ENCODE results near the gene FASTKD3. TPM values are rescaled to one million over a fixed set of nuclear protein-coding genes. Genes with fewer than 3 reads are reported as not detected.

Gene FASTKD3, protein sequence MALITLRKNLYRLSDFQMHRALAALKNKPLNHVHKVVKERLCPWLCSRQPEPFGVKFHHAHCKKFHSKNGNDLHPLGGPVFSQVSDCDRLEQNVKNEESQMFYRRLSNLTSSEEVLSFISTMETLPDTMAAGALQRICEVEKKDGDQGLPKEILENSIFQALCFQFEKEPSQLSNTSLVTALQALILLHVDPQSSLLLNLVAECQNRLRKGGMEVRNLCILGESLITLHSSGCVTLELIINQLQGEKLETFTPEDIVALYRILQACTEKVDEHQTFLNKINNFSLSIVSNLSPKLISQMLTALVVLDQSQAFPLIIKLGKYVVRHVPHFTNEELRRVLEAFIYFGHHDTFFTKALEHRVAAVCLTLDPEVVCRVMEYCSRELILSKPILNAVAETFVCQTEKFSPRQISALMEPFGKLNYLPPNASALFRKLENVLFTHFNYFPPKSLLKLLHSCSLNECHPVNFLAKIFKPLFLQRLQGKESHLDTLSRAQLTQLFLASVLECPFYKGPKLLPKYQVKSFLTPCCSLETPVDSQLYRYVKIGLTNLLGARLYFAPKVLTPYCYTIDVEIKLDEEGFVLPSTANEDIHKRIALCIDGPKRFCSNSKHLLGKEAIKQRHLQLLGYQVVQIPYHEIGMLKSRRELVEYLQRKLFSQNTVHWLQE
- total RNA-seq (2021; ENCODE audit: unreplicated experiment): 12.0 TPM
- polyA plus RNA-seq (2012): 5.6 and 8.3 TPM in 2 replicates
- Bru-seq, nascent RNA: percentile 73 among the genes with signal in this experiment
- percentile 57 among the genes with signal in this experiment for BruChase-seq, experiment 1, labeled RNA remaining after a 6-hour chase
- BruChase-seq, experiment 2, labeled RNA remaining after a 2-hour chase: percentile 79 among the genes with signal in this experiment
- long read RNA-seq, partial matches to known transcripts: 1 of 16 reads
- long read RNA-seq, other reads (novel, unspliced or antisense): 10 of 16 reads

DNA sequence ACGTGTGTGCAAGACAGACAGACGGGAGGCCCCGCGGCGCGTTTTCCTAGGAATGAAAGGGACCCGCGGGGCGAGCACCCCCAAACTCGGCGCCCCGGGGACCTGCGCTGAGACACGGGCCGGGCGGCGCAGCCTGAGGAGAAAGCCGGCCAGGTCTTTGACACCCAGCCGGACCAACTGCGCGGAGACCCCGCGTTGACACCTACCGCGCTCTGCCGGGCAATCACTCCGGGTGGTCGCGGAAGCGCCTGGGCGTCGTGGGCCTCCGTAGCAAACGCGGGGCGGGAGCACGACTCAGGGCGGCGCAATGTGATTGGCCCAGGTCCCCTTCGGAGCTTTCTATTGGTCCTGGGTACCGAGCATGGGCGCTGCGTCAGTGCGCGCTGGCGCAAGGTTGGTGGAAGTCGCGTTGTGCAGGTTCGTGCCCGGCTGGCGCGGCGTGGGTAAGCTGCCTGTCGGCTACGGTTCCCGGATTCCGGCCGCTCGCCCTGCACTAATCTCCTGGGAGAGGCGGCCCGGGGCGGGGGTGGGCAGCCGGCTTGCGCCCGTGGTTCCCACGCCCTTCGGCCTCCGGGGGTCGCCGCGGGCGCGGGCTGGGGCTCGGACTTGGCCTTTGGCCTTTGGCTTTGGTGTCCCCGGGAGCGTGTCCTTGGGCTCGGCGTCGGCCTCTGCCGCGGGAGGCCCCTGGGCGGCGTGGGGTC lies at the start of gene FASTKD3, which contains the start of gene MTRR:
Gene FASTKD3 (minus strand): TSS at position 259 of the 701 bp plus-strand sequence. CDS start 948 bp downstream, outside the sequence.
Gene MTRR (plus strand): TSS at position 376 of the 701 bp plus-strand sequence. CDS start 1,647 bp downstream, outside the sequence.
- POLR2A ChIA-PET: interaction anchor here (1.5 to 1.7 kb wide), 2 partner anchors 9 to 11 kb away, joined by 3 to 6 read pairs; no protein-coding TSS in a partner anchor
- Histone ChIP-seq H2AFZ (ENCODE audit: low read depth, low read length, poor library complexity, severe bottlenecking) (peak within 1 kb of the TSS; percentile 18), H3K9ac (ENCODE audit: low read length) (peak within 1 kb of the TSS; percentile 87), H3K9me2 (ENCODE audit: insufficient read depth) (no peaks in the 10 kb centered on the region), H3K9me3 (ENCODE audit: control insufficient read depth in 1 of 2, insufficient read depth in 1 of 2, low read depth in 1 of 2, low read length in 2 of 2) (no peaks in the 10 kb centered on the region), H3K4me2 (ENCODE audit: low read length) (peak within 1 kb of the TSS; percentile 93), H3K27ac (ENCODE audit: low read depth, low read length) (peak within 1 kb of the TSS; percentile 61), H3K4me3 (replicated peaks in 1 of 2; ENCODE audit: low read depth in 1 of 2, low read length in 2 of 2) (peak within 1 kb of the TSS; percentile 89 to 91), H3K27me3 (ENCODE audit: insufficient read depth, low read length) (no peaks in the 10 kb centered on the region), H3K36me3 (ENCODE audit: control insufficient read depth in 1 of 2, insufficient read depth in 2 of 2, low read length in 2 of 2) (peaks cover 3 to 19% of the 10 kb centered on the region in 2 experiments; a peak in 1 of 4 replicates), H4K20me1 (ENCODE audit: insufficient read depth) (peaks cover 14% of the 10 kb centered on the region; the same call in 1 of the 2 replicates), H3K4me1 (ENCODE audit: control insufficient read depth in 1 of 2, insufficient read depth in 2 of 2, low read length in 2 of 2) (peaks cover 7 to 18% of the 10 kb centered on the region in 2 experiments; a peak in 3 of 4 replicates), H3K79me2 (ENCODE audit: insufficient read depth, low read length) (peaks cover 71% of the 10 kb centered on the region)
- peak; percentile 100 for ATAC-seq
- DNase-seq (ENCODE audit: low read depth, low spot score): peak; percentile 86
- RAD21 ChIA-PET (ENCODE audit: low non-redundant PET in 1 of 2, low total read pairs in 2 of 2, uncharacterized antibody in 2 of 2, unreplicated experiment in 2 of 2): no interaction called here
- no TSS peak for BruUV-seq (replicated peaks)
- CTCF ChIA-PET: interaction anchor here (1.0 kb wide), 3 partner anchors 9 to 18 kb away, joined by 3 to 4 read pairs (median 3); no protein-coding TSS in a partner anchor
- intact Hi-C loops (cut with micrococcal nuclease): no loop called here
- TF ChIP-seq RAD21 (IDR thresholded peaks at IDR 0.05; ENCODE audit: low read depth) (no peak), SP1 (IDR thresholded peaks at IDR 0.05; ENCODE audit: low read depth) (peak; percentile 92), POLR2AphosphoS5 (IDR thresholded peaks at IDR 0.05; ENCODE audit: low read depth, low read length) (peak; percentile 80), ZFX (IDR thresholded peaks at IDR 0.05) (peak; percentile 78), JUND (IDR thresholded peaks at IDR 0.05) (no peak), ZNF274 (IDR thresholded peaks at IDR 0.05; ENCODE audit: low read depth, low read length) (no peak), SIN3A (IDR thresholded peaks at IDR 0.05; ENCODE audit: low read depth) (peak; percentile 42; the same call in 1 of the 2 replicates), FOSL1 (IDR thresholded peaks at IDR 0.05; ENCODE audit: low read depth) (no peak), ELF1 (IDR thresholded peaks at IDR 0.05; ENCODE audit: borderline replicate concordance, low read depth) (peak; percentile 50), SRF (IDR thresholded peaks at IDR 0.05; ENCODE audit: low read depth) (no peak), EZH2phosphoT487 (IDR thresholded peaks at IDR 0.05; ENCODE audit: borderline replicate concordance) (no peak), TCF7L2 (IDR thresholded peaks at IDR 0.05; ENCODE audit: borderline replicate concordance, extremely low read depth, insufficient read depth, insufficient read length) (peak; percentile 53)
- TF ChIP-seq, protein P1, sequence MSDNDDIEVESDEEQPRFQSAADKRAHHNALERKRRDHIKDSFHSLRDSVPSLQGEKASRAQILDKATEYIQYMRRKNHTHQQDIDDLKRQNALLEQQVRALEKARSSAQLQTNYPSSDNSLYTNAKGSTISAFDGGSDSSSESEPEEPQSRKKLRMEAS (IDR thresholded peaks at IDR 0.05): peak; percentile 54
- TF ChIP-seq, protein P2, sequence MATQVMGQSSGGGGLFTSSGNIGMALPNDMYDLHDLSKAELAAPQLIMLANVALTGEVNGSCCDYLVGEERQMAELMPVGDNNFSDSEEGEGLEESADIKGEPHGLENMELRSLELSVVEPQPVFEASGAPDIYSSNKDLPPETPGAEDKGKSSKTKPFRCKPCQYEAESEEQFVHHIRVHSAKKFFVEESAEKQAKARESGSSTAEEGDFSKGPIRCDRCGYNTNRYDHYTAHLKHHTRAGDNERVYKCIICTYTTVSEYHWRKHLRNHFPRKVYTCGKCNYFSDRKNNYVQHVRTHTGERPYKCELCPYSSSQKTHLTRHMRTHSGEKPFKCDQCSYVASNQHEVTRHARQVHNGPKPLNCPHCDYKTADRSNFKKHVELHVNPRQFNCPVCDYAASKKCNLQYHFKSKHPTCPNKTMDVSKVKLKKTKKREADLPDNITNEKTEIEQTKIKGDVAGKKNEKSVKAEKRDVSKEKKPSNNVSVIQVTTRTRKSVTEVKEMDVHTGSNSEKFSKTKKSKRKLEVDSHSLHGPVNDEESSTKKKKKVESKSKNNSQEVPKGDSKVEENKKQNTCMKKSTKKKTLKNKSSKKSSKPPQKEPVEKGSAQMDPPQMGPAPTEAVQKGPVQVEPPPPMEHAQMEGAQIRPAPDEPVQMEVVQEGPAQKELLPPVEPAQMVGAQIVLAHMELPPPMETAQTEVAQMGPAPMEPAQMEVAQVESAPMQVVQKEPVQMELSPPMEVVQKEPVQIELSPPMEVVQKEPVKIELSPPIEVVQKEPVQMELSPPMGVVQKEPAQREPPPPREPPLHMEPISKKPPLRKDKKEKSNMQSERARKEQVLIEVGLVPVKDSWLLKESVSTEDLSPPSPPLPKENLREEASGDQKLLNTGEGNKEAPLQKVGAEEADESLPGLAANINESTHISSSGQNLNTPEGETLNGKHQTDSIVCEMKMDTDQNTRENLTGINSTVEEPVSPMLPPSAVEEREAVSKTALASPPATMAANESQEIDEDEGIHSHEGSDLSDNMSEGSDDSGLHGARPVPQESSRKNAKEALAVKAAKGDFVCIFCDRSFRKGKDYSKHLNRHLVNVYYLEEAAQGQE (IDR thresholded peaks at IDR 0.05; ENCODE audit: low read depth): no peak
- TF ChIP-seq, protein P3, sequence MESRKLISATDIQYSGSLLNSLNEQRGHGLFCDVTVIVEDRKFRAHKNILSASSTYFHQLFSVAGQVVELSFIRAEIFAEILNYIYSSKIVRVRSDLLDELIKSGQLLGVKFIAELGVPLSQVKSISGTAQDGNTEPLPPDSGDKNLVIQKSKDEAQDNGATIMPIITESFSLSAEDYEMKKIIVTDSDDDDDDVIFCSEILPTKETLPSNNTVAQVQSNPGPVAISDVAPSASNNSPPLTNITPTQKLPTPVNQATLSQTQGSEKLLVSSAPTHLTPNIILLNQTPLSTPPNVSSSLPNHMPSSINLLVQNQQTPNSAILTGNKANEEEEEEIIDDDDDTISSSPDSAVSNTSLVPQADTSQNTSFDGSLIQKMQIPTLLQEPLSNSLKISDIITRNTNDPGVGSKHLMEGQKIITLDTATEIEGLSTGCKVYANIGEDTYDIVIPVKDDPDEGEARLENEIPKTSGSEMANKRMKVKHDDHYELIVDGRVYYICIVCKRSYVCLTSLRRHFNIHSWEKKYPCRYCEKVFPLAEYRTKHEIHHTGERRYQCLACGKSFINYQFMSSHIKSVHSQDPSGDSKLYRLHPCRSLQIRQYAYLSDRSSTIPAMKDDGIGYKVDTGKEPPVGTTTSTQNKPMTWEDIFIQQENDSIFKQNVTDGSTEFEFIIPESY (IDR thresholded peaks at IDR 0.05; ENCODE audit: extremely low read depth, insufficient replicate concordance, low read length): peak; percentile 47
